AG20443 (cell line): ENCODE data around the gene MRNIP.
"Not testable (repeated sequence)": the region's sequence is repeated elsewhere in the genome, so short reads cannot be mapped to it uniquely, and the experiment has no call there.

Source experiments
- DNase-seq: peaks from one replicate; pipeline ENCODE4 v3.0.0; 2012; ENCODE audit warnings: low spot score, mixed read lengths

Gene MRNIP

GRCh38 chr5:179839328-179840256 lies 19.0 kb downstream of the MRNIP start:
- no peak for DNase-seq

- no peak for DNase-seq
These were observed 21.3 kb downstream of the MRNIP start for GRCh38 chr5:179837076-179838011.

GRCh38 chr5:179836225-179837019 lies 22.2 kb downstream of the MRNIP start:
- no peak for DNase-seq

DNA sequence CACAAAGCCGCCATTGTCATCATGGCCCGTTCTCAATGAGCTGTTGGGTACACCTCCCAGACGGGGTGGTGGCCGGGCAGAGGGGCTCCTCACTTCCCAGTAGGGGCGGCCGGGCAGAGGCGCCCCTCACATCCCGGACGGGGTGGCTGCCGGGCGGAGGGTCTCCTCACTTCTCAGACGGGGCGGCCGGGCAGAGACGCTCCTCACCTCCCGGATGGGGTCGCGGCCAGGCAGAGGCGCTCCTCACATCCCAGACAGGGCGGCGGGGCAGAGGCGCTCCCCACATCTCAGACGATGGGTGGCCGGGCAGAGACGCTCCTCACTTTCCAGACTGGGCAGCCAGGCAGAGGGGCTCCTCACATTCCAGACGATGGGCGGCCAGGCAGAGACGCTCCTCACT lies 23.7 kb downstream of the MRNIP start:
- not testable (repeated sequence) for DNase-seq

DNA sequence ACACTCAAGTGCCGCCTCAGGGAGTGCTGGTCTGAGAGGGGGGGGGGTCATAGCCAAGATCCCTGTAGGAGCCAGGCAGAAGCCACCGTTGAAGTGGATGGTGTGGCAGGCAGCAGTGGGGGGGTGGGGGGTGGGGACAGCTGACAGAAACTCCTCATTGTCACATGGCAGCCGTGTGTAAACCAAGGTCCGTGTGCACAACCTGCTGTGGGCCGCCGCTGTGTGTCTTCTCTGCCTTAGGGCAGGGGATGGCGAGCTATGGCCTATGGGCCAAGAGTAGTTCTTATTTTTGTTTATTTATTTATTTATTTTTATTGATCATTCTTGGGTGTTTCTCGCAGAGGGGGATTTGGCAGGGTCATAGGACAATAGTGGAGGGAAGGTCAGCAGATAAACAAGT lies 24.5 kb downstream of the MRNIP start:
- no peak for DNase-seq

DNA sequence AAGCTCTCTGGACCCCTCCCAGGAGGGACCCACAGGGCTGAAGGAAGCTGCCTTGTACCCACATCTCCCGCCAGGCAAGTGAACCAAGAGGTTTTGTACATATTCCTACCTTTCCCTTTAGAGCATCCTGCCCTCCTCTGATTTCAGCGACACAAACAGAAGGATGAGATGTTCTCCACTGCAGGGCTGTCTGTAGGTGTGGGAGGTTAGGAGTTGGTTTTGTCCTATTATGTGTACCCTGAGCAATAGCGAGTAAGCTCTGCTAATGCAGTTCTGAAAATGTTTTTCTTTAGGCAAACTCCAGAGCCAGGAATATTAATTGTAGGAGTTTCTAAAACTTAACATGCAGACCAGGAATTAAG lies 24.9 kb downstream of the MRNIP start:
- DNase-seq = no peak

- DNase-seq = no peak
These were observed 25.4 kb downstream of the MRNIP start for GRCh38 chr5:179833056-179833708.

DNA sequence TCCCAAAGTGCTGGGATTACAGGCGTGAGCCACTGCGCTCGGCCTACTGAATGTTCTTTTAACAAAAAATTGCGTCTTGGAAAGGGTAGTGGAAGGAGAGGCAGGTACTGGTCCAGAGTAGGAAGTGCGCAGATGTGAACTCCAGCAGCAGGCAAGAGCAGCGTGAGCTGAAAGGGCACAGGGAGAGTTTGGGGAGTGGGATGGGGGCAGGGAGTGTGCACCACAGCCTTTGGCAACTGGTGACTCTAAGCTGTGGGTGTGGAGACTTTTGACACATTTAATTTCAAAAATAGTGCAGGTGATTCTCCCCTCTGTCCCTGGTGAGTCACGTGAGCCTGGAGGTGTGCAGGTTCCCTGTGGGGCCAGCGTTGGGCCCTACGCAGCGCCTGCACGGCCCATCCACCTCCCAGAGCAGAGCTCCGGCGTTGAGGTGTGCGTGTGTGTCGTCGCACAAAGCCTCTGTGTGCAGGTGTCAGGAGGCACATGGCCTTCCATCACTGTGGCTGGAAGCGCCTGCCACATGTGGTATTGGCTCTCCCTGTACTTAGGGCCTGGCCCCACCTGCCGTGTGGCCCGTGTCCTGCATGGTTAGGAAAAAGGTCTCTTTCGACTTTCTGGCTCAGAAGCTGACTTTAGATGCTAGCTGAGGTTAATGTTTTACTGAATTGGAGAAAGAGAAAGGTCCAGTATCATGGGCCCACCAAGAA lies 26.4 kb downstream of the MRNIP start:
- no peak for DNase-seq

DNA sequence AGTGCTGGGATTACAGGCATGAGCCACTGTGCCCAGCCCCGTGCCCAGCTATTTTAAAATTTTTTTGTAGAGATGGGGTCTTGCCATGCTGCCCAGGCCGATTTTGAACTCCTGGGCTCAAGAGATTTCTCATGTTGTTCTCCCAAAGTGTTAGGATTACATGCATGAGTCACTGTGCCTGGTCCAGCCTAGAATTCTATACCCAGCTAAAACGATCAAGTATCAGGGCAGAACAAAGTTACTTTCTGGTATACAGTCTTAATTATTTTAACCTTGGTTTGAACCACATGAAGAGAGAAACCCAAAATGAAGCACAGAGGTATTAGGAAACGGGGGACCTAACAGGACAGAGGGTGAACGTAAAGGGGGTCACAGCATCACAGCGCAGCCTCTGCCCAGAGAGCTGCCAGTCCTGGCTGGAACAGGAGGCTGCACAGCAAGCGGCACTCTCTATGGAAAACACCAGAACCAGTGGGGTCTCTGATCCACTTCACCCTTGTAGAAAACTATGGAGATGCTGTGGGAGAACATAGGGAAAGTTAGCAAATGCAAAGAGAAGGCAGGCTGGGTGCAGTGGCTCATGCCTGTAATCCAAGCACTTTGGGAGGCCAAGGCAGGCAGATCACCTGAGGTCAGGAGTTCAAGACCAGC lies 27.7 kb downstream of the MRNIP start:
- DNase-seq = no peak

DNA sequence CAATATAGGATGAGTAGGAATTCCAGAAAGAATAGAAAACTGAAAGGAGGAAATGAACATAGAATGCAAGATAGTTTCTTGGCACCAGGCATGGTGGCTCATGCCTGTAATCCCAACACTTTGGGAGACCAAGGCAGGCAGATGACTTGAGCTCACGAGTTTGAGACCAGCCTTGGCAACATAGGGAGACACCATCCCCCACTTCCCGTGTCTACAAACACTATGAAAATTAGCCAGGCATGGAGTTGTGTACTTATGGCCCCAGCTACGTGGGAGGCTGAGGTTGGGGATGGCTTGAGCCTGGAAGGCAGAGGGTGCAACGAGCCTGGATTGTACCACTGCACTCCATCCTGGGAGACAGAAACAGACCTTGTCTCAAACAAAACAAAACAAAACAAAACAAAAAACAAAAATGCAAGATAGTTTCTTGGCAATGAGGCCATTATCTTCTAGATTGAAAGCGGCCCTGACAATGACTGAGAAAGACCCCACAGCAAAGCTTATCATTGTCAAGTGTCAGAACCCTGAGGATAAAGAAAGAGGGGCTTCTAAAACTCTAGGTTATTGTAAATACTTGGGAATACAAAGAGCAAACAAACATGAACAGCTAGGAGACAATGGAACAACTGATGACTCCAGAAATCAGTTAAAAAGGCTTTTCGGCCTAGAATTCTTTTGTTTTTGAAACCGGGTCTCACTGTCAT lies 28.7 kb downstream of the MRNIP start:
- no peak for DNase-seq

- no peak for DNase-seq
These were observed 29.7 kb downstream of the MRNIP start for GRCh38 chr5:179828756-179829421.

DNA sequence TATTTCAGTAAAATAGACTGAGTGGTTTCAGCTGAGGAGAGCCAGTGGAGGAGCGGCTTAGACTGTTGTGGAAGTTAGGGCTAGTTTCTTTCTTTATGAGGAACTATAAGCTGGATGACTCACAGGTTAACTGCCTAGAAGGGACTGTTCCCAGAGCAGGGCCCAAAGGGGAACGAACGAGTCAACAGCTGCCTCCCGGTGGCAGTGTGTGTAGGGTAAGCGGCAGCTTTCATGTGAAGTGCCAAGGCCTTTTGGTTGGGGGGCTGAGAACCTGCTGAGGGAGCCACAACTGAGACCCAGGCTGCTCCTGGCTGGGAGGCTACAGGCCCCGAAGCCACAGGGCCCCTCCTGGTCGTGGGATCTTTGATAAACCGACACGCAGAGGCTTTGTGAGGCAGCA lies 30.9 kb downstream of the MRNIP start:
- DNase-seq = no peak

DNA sequence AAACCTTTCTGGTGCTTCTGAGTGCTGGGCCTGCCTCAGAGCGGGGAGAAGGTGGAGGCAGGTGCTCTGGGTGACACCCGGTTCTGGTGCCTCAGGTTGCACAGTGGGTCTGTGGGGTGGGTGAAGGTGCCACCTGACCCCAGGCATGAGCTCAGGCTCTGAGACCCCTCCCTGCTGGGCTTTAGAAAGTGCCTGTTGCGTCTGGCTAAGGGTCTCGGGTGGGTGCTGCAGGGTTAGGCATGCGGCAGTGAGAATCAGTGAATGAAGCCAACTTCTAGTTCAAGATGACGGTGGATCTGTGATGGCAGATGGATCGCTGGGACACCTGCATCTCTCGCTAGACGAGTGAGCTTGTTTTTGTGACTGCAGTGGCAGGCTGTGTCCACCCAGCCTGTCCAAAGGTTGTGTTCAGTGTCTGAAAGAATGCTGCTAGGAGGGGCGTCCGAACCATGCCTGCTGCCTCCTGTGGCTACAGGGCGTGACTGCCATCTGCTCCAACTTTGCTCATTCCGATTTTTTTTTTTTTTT lies 32.9 kb downstream of the MRNIP start:
- DNase-seq = peak; percentile 55

DNA sequence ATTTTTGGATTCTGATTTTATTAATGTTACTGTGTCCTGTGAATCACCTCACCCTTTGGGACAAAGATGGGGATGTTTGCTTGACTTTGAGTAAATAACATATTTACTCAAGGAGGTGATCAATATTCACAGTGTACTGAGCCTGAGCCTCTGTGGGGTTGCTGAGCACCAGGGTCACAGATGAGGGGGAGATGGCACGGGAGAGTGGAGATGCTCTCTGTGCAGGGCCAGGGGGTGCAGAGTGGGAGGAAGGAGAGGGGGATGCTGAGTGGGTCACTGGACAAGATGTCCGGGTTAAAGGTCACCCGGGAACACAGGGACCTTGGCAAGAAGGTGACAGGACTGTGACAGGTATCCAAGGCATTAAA lies 33.9 kb downstream of the MRNIP start:
- DNase-seq = no peak

GRCh38 chr5:179823937-179824744 lies 34.5 kb downstream of the MRNIP start:
- no peak for DNase-seq

GRCh38 chr5:179822444-179822990 lies 36.1 kb downstream of the MRNIP start:
- no peak for DNase-seq

DNA sequence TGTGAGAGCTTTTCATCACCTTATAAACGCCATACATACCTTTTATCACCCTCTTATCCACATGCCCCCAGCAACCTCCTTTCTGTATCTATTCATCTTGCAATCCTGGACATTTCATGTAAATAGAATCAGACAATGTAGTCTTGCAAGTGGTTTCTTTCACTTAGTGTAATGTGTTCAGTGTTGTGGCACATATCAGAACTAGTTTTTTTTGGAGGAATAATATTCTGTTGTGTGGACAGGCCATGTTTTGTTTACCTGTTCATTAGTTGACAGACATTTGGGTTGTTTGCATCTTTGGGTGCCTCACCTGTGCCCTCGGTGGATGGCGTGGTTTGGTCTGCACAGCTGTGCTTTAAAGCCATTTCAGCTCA lies 36.6 kb downstream of the MRNIP start:
- DNase-seq = no peak
